ENCODE results near the gene MEIS3. TPM values are rescaled to one million over a fixed set of nuclear protein-coding genes. Genes with fewer than 3 reads are reported as not detected.

MEIS3 gene
- total and polyA plus RNA-seq, 10 of the 15 experiments (the other 5 are each of a cell fraction or from before 2014, with no cell fraction given), result 0.05 to 0.23 TPM; not detected in 8

- ChIA-PET CTCF (no interaction called here), SMC1A (ENCODE audit: uncharacterized antibody, unreplicated experiment) (interaction anchor here (0.7 kb wide), 1 partner anchor 68 kb away, joined by 3 read pairs; no protein-coding TSS in a partner anchor), RAD21 (ENCODE audit: unreplicated experiment) (no interaction called here), POLR2A (interaction anchor here (0.7 kb wide), 1 partner anchor 103 kb away, joined by 3 read pairs; no protein-coding TSS in a partner anchor)
- Histone ChIP-seq H4K20me1 (ENCODE audit: control insufficient read depth, insufficient read depth) (no peaks in the 10 kb centered on the region; the same call in 1 of the 2 replicates), H3K36me3 (ENCODE audit: control insufficient read depth in 2 of 2, insufficient read depth in 2 of 2, low read length in 1 of 2) (peaks cover 10 to 40% of the 10 kb centered on the region in 2 experiments; a peak in 3 of 4 replicates), H3K4me1 (ENCODE audit: control insufficient read depth, insufficient read depth, low read length) (no peaks in the 10 kb centered on the region), H3K9me3 (replicated peaks; ENCODE audit: control insufficient read depth, insufficient read depth, low read length) (no peaks in the 10 kb centered on the region), H3K79me2 (ENCODE audit: control insufficient read depth, insufficient read depth, low read length) (no peaks in the 10 kb centered on the region), H3K9ac (ENCODE audit: control insufficient read depth, insufficient read depth, low read length) (no peak overlapping the region), H3K4me2 (ENCODE audit: control insufficient read depth, insufficient read depth) (no peak overlapping the region), H2AFZ (ENCODE audit: control insufficient read depth, low read depth, low read length) (no peak overlapping the region), H3K4me3 (no peak overlapping the region), H3K27me3 (replicated peaks in 1 of 2; ENCODE audit: control insufficient read depth in 2 of 2, insufficient read depth in 2 of 2, low read length in 1 of 2) (no peaks in the 10 kb centered on the region), H3K27ac (ENCODE audit: control insufficient read depth, insufficient read depth) (no peak overlapping the region)
- no peak for DNase-seq (ENCODE audit: low read depth, low spot score)
- whole genome bisulfite sequencing (ENCODE audit: insufficient coverage, insufficient replicate concordance, low lambda C conversion rate, missing lambda C conversion rate), result 92% methylated on average over 30 of the region's 33 CpGs
- no peak for TF ChIP-seq SUPT20H (IDR thresholded peaks at IDR 0.05; ENCODE audit: borderline replicate concordance, control insufficient read depth, low read depth, low read length)
- no peak for TF ChIP-seq CTCF (IDR thresholded peaks at IDR 0.05 in 2 of 3, conservative IDR thresholded peaks at IDR 0.05 in 1 of 3; ENCODE audit: control insufficient read depth in 2 of 3, extremely low read depth in 1 of 3, insufficient read depth in 1 of 3, low read depth in 3 of 3, low read length in 3 of 3)
- TF ChIP-seq NR2C2 (IDR thresholded peaks at IDR 0.05; ENCODE audit: borderline replicate concordance, control insufficient read depth, insufficient read length, low read depth), result no peak
- TF ChIP-seq RB1 (IDR thresholded peaks at IDR 0.05; ENCODE audit: borderline replicate concordance), result no peak
- no peak for TF ChIP-seq HDAC6 (IDR thresholded peaks at IDR 0.05; ENCODE audit: unreplicated experiment)
- TF ChIP-seq EGR1 (IDR thresholded peaks at IDR 0.05; ENCODE audit: borderline replicate concordance in 1 of 2, low read depth in 2 of 2, low read length in 2 of 2), result no peak
- no peak for TF ChIP-seq TCF7 (IDR thresholded peaks at IDR 0.05; ENCODE audit: borderline replicate concordance)
- no peak for TF ChIP-seq IRF3 (IDR thresholded peaks at IDR 0.05)
- no peak for TF ChIP-seq KAT2A (conservative IDR thresholded peaks at IDR 0.05; ENCODE audit: control insufficient read depth, low read depth, low read length)
- TF ChIP-seq NKRF (conservative IDR thresholded peaks at IDR 0.05), result no peak
- no peak for TF ChIP-seq TCF12 (IDR thresholded peaks at IDR 0.05; ENCODE audit: low read depth, low read length)
- no peak for TF ChIP-seq NFYB (IDR thresholded peaks at IDR 0.05; ENCODE audit: insufficient read depth, low read depth, low read length)
- no peak for TF ChIP-seq STAT3 (IDR thresholded peaks at IDR 0.05; ENCODE audit: low read depth, low read length)
- no peak for TF ChIP-seq NRF1 (conservative IDR thresholded peaks at IDR 0.05; ENCODE audit: low read depth, low read length)
- no peak for TF ChIP-seq CREB1 (IDR thresholded peaks at IDR 0.05; ENCODE audit: low read depth)
- no peak for ATAC-seq
- in situ Hi-C loops (cut with MboI) (no loop called here), intact Hi-C loops (cut with micrococcal nuclease; ENCODE audit: unreplicated experiment) (no loop called here)
- peak; percentile 66 for FAIRE-seq
- BruUV-seq (replicated peaks), result no TSS peak
These were observed 45.8 kb downstream of the MEIS3 start for GRCh38 chr19:47373246-47374240.
